Cardiac muscle cell (in vitro differentiated cells and primary cell): Measurements from ENCODE around the gene ARMC3. TPM values are rescaled to one million over a fixed set of nuclear protein-coding genes. Genes with fewer than 3 reads are reported as not detected.
A peak's percentile ranks its signal among the peaks of the same experiment; 100 is the strongest.

Experiments
- DNase-seq, 2 donors: peaks; one replicate each; pipeline versions ENCODE4 v3.0.0 to v3.0.0-alpha.2; 2010 to 2017; ENCODE audit warnings: low read depth in 1 of 2, low spot score in 1 of 2
- H3K27ac ChIP-seq: fragments of 200-600 bp; sonication (generic); 2 replicates; pipeline ENCODE4 v1.5.1; 2016
- H3K27me3 ChIP-seq: fragments of 200-600 bp; sonication (generic); 2 replicates; pipeline ENCODE4 v1.6.0; 2016; ENCODE audit warnings: control low read depth
- H3K36me3 ChIP-seq: fragments of 200-600 bp; sonication (generic); 2 replicates; pipeline ENCODE4 v1.5.1; 2016; ENCODE audit warnings: control low read depth
- H3K4me1 ChIP-seq: fragments of 200-600 bp; sonication (generic); 2 replicates; pipeline ENCODE4 v1.8.1; 2017; ENCODE audit warnings: low read depth, mild to moderate bottlenecking, mixed run types
- H3K4me3 ChIP-seq: fragments of 200-600 bp; sonication (generic); 2 replicates; pipeline ENCODE4 v1.5.1; 2016; ENCODE audit warnings: mild to moderate bottlenecking
- H3K9me3 ChIP-seq: fragments of 200-600 bp; sonication (generic); 2 replicates; pipeline ENCODE4 v1.5.1; 2017; ENCODE audit warnings: low read depth, mild to moderate bottlenecking, control low read depth
- polyA plus RNA-seq: library from polyadenylated mRNA; unstranded; fragments of >200 nt; fragmentation: Nextera tagmentation; extraction: Ambion mirVana; gene quantifications from 2 replicates; pipeline ENCODE4 v1.2.1, GENCODE V29; 2016
- total RNA-seq: library from RNA; depleted of rRNA; stranded (reverse); fragments of >200 nt; gene quantifications from 2 replicates; pipeline ENCODE4 v1.2.3, GENCODE V29; 2016
- TF ChIP-seq, protein P1 (sequence below): IDR thresholded peaks from 2 replicates; pipeline ENCODE4 v1.5.1; 2012; ENCODE audit warnings: low read depth, mild to moderate bottlenecking, low read length

The ARMC3 gene
- total and polyA plus RNA-seq, 2 experiments from 2014 or later = not detected

DNA sequence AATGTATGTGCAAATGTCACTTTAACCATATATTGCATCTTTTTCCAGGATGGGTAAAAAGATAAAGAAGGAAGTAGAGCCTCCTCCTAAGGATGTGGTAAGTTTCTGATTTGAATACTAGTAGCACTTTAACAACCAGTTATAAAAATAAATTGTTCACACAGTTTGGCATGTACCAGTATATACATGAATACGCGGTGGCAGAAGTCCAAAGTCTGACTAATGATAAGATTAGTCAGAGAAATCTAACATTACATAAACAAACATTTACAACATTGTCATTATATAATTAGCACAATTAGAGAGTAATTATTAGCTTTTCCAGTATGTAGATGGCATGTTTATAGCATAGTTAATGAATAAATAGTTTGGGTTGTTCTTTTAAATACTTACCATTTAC is 4.1 kb downstream of the ARMC3 start:
- H3K27ac ChIP-seq = no peak overlapping the region
- H3K4me1 ChIP-seq = no peaks in the 10 kb centered on the region
- TF ChIP-seq, protein P1, sequence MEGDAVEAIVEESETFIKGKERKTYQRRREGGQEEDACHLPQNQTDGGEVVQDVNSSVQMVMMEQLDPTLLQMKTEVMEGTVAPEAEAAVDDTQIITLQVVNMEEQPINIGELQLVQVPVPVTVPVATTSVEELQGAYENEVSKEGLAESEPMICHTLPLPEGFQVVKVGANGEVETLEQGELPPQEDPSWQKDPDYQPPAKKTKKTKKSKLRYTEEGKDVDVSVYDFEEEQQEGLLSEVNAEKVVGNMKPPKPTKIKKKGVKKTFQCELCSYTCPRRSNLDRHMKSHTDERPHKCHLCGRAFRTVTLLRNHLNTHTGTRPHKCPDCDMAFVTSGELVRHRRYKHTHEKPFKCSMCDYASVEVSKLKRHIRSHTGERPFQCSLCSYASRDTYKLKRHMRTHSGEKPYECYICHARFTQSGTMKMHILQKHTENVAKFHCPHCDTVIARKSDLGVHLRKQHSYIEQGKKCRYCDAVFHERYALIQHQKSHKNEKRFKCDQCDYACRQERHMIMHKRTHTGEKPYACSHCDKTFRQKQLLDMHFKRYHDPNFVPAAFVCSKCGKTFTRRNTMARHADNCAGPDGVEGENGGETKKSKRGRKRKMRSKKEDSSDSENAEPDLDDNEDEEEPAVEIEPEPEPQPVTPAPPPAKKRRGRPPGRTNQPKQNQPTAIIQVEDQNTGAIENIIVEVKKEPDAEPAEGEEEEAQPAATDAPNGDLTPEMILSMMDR = no peak
- H3K4me3 ChIP-seq = no peak overlapping the region
- DNase-seq = peak in 1 of 2 donors; percentile 47
- H3K27me3 ChIP-seq = no peaks in the 10 kb centered on the region
- H3K36me3 ChIP-seq = no peaks in the 10 kb centered on the region
- no peaks in the 10 kb centered on the region for H3K9me3 ChIP-seq

DNA sequence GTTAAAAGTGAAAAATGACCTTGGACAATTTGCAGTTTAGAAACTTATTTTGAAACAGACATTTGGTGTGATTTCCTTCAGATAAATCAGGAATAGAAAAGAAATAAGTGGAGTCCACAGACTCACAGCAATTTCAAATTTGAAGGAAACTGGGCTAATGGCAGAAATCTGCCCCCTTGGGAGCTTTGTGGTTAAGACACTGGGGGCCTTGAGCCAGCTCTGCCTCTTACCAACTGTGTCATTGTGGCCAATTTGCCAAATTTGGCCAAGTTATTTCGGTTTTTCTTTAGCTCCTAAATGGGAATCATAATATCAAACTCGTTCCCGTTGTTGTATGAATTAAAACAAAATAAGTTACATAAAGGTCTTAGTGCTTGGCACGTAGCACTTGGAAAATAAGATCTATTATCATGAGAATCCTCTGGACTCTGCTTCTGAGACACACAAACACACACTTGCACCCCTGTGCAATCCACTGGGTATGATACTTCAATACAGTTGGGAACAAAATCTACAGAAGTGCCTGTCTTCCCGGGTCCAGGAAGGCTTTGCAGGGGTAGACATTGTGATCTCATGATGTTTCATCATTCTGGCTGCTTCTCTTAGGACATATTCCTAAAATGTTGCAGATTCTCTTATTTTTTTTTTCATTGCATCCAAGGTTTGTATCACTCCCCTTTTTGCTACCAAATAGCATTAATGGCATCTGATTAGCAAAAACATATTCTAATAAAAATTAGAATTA is 4.9 kb downstream of the ARMC3 start:
- Histone ChIP-seq H3K4me1 (no peaks in the 10 kb centered on the region), H3K27ac (no peak overlapping the region), H3K9me3 (no peaks in the 10 kb centered on the region), H3K4me3 (no peak overlapping the region), H3K27me3 (no peaks in the 10 kb centered on the region), H3K36me3 (no peaks in the 10 kb centered on the region)
- TF ChIP-seq, protein P1 = no peak
- no peak for DNase-seq

DNA sequence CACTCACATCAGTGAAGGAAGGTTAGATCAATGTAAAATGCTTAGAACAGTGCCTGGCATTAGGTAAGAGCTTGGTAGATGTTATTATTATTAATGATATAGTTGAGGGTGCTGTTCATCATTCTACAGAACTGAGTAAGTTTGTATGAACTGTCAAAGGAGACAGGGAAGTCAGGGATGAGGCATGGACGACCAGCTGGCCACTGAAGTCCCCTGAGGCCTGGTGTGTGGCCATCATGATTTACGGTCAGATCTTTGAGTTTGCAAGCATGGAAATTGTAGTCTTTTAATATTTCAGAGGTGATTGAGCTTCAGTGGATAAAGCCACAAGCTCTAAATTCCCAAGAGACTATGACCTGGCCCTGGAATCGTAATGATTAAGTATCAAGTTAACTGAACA is 6.9 kb downstream of the ARMC3 start:
- Histone ChIP-seq H3K27me3 (no peaks in the 10 kb centered on the region), H3K4me3 (no peak overlapping the region), H3K9me3 (no peaks in the 10 kb centered on the region), H3K27ac (no peak overlapping the region), H3K36me3 (no peaks in the 10 kb centered on the region), H3K4me1 (no peaks in the 10 kb centered on the region)
- TF ChIP-seq, protein P1 = no peak
- no peak for DNase-seq

DNA sequence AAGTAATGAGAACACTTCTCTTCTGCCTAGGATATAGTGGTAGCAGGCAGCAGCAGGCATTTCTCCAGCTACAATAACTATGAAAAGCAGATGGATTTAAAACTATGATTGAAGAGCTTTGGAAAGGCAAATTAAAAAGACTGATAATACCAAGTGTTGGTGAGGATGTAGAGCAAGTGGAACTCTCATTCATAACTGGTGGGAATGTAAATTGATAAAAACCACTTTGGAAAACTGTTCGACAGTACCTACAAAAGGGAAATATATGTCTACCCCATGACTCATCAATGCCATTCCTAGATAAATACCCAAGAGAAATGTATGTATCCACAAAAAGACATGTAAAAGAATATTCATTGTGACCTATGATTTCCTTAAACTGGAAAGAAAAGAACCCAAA is 14.6 kb downstream of the ARMC3 start:
- H3K4me3 ChIP-seq = no peak overlapping the region
- no peaks in the 10 kb centered on the region for H3K4me1 ChIP-seq
- H3K27ac ChIP-seq = no peak overlapping the region
- TF ChIP-seq, protein P1 = no peak
- H3K9me3 ChIP-seq = no peaks in the 10 kb centered on the region
- no peak for DNase-seq
- H3K27me3 ChIP-seq = no peaks in the 10 kb centered on the region
- no peaks in the 10 kb centered on the region for H3K36me3 ChIP-seq

DNA sequence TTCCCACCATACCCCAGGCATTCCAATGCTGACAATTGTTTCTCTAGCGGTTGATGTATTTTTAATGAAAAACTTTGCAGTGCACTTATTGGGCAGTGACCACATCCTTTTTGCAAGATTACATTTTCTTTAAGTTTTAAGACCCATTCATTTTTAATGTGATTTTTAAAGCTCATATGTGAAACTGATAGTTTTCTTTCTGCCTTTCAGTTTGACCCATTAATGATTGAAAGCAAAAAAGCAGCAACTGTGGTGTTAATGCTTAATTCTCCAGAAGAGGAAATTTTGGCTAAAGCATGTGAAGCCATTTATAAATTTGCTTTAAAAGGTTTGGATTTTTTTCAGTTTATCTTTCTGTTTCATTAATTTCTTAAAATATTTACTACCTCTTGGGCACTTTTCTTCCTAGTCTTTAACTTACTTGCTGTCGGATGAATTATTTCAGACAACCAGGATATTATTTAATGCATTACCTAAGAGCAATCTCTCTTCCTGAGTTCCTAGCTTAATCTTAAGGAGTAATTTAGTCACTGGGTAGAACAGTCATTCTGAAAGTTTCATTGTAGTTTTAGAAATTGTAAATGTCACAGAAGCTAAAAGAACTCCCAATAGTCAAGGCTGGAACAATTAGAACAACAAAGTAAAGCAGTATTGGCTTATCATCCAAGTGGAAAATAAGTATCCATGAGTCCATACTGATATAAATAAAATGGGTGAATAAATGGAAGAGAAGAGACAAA is 18.3 kb downstream of the ARMC3 start:
- TF ChIP-seq, protein P1 = no peak
- DNase-seq = no peak
- no peaks in the 10 kb centered on the region for H3K27me3 ChIP-seq

More for the DNA sequence above, 18.3 kb downstream of the ARMC3 start:
- H3K36me3 ChIP-seq = no peaks in the 10 kb centered on the region
- H3K9me3 ChIP-seq = no peaks in the 10 kb centered on the region
- no peaks in the 10 kb centered on the region for H3K4me1 ChIP-seq
- H3K27ac ChIP-seq = no peak overlapping the region
- H3K4me3 ChIP-seq = no peak overlapping the region
